HepG2 (cell line): Measurements from ENCODE around the gene ARFGEF3. TPM values are rescaled to one million over a fixed set of nuclear protein-coding genes. Genes with fewer than 3 reads are reported as not detected.

Experiments used
- AKAP8 ChIP-seq: sonication (generic); formaldehyde crosslinking; IDR thresholded peaks from 2 replicates; pipeline ENCODE4 v1.5.1; 2020; ENCODE audit warnings: mild to moderate bottlenecking, missing genetic modification reagents
- ATAD3A ChIP-seq: sonication (generic); formaldehyde crosslinking; IDR thresholded peaks from 2 replicates; pipeline ENCODE4 v1.4.0; 2020; ENCODE audit warnings: missing genetic modification reagents
- ATM ChIP-seq: fragments of 450-650 bp; IDR thresholded peaks from 2 replicates; pipeline ENCODE4 v1.7.1; 2017; ENCODE audit warnings: mild to moderate bottlenecking, borderline replicate concordance
- DMAP1 ChIP-seq: IDR thresholded peaks from 2 replicates; pipeline ENCODE4 v1.6.1; 2016
- DR1 ChIP-seq: sonication (generic); formaldehyde crosslinking; IDR thresholded peaks from 2 replicates; pipeline ENCODE4 v1.8.0; 2021; ENCODE audit warnings: mild to moderate bottlenecking, missing genetic modification reagents, inconsistent platforms
- HMG20A ChIP-seq: IDR thresholded peaks from 2 replicates; pipeline ENCODE4 v1.6.1; 2016; ENCODE audit warnings: borderline replicate concordance
- HNRNPK ChIP-seq: fragments of 200-400 bp; formaldehyde crosslinking; IDR thresholded peaks from 2 replicates; pipeline ENCODE4 v1.6.1; 2018; ENCODE audit warnings: low read length, low read depth, moderate library complexity, mild to moderate bottlenecking; ENCODE audit not compliant: poor library complexity, severe bottlenecking
- KLF13 ChIP-seq: sonication (generic); formaldehyde crosslinking; IDR thresholded peaks from 2 replicates; pipeline ENCODE4 v1.4.0; 2020; ENCODE audit warnings: mild to moderate bottlenecking, missing genetic modification reagents
- KMT2B ChIP-seq: IDR thresholded peaks from 2 replicates; pipeline ENCODE4 v1.6.1; 2016; ENCODE audit warnings: missing genetic modification reagents, missing compliant biosample characterization
- MED8 ChIP-seq: sonication (generic); formaldehyde crosslinking; IDR thresholded peaks from 2 replicates; pipeline ENCODE4 v1.8.1; 2023; ENCODE audit warnings: mild to moderate bottlenecking, missing genetic modification reagents; ENCODE audit not compliant: insufficient replicate concordance
- MYC ChIP-seq: sonication (generic); formaldehyde crosslinking; IDR thresholded peaks from 2 replicates; pipeline ENCODE4 v1.9.0; 2021; ENCODE audit warnings: missing genetic modification reagents, borderline replicate concordance
- NR1H2 ChIP-seq: sonication (generic); formaldehyde crosslinking; IDR thresholded peaks from 2 replicates; pipeline ENCODE4 v1.8.1; 2022; ENCODE audit warnings: low read depth, missing genetic modification reagents, borderline replicate concordance
- PITX1 ChIP-seq: sonication (generic); formaldehyde crosslinking; IDR thresholded peaks from 2 replicates; pipeline ENCODE4 v1.5.1; 2020; ENCODE audit warnings: mild to moderate bottlenecking, missing genetic modification reagents
- POLR2A ChIP-seq, 2 experiments: IDR thresholded peaks; 2 replicates each; pipeline ENCODE4 v1.6.1; 2011; ENCODE audit warnings: low read depth in 2 of 2, low read length in 2 of 2, mild to moderate bottlenecking in 1 of 2, moderate library complexity in 1 of 2; ENCODE audit not compliant: insufficient read depth in 1 of 2
- SETDB1 ChIP-seq: sonication (generic); formaldehyde crosslinking; IDR thresholded peaks from 2 replicates; pipeline ENCODE4 v1.5.1; 2020; ENCODE audit warnings: missing genetic modification reagents, mild to moderate bottlenecking, borderline replicate concordance
- SP2 ChIP-seq: sonication (generic); formaldehyde crosslinking; IDR thresholded peaks from 2 replicates; pipeline ENCODE4 v1.5.1; 2020; ENCODE audit warnings: mild to moderate bottlenecking, missing genetic modification reagents
- TEAD3 ChIP-seq: optimal IDR thresholded peaks from 2 replicates; pipeline ENCODE3; 2016; ENCODE audit warnings: borderline replicate concordance
- TP53 ChIP-seq: sonication (generic); formaldehyde crosslinking; conservative IDR thresholded peaks from 2 replicates; pipeline ENCODE4 v1.4.0; 2020; ENCODE audit warnings: missing genetic modification reagents
- ZFP82 ChIP-seq: sonication (generic); formaldehyde crosslinking; IDR thresholded peaks from 2 replicates; pipeline ENCODE4 v1.5.1; 2020; ENCODE audit warnings: mild to moderate bottlenecking, missing genetic modification reagents, borderline replicate concordance
- ZIK1 ChIP-seq: sonication (generic); formaldehyde crosslinking; IDR thresholded peaks from 2 replicates; pipeline ENCODE4 v1.5.0; 2020; ENCODE audit warnings: mild to moderate bottlenecking, low read depth, missing genetic modification reagents, borderline replicate concordance
- ZKSCAN8 ChIP-seq: IDR thresholded peaks from 2 replicates; pipeline ENCODE4 v1.6.1; 2016; ENCODE audit warnings: borderline replicate concordance, missing genetic modification reagents, missing compliant biosample characterization
- ZNF282 ChIP-seq: fragments of 450-650 bp; IDR thresholded peaks from 2 replicates; pipeline ENCODE4 v1.6.1; 2018; ENCODE audit not compliant: partially characterized antibody
- ZNF3 ChIP-seq: IDR thresholded peaks from 2 replicates; pipeline ENCODE4 v1.7.0; 2017; ENCODE audit warnings: inconsistent platforms
- ZNF34 ChIP-seq: sonication (generic); formaldehyde crosslinking; IDR thresholded peaks from 2 replicates; pipeline ENCODE4 v1.4.0; 2020; ENCODE audit warnings: mild to moderate bottlenecking, missing genetic modification reagents, borderline replicate concordance
- ZNF547 ChIP-seq: sonication (generic); formaldehyde crosslinking; IDR thresholded peaks from 2 replicates; pipeline ENCODE4 v1.5.1; 2020; ENCODE audit warnings: mild to moderate bottlenecking, missing genetic modification reagents
- ZNF563 ChIP-seq: sonication (generic); formaldehyde crosslinking; IDR thresholded peaks from 2 replicates; pipeline ENCODE4 v1.8.0; 2022; ENCODE audit warnings: mild to moderate bottlenecking, moderate library complexity, missing genetic modification reagents
- ZNF644 ChIP-seq: IDR thresholded peaks from 2 replicates; pipeline ENCODE4 v1.6.1; 2016; ENCODE audit warnings: low read depth
- ZNF782 ChIP-seq: sonication (generic); formaldehyde crosslinking; IDR thresholded peaks from 2 replicates; pipeline ENCODE4 v1.4.0; 2020; ENCODE audit warnings: missing genetic modification reagents, mild to moderate bottlenecking, borderline replicate concordance
- polyA plus RNA-seq, 8 experiments: library from polyadenylated mRNA; depleted of rRNA in 3 of 8; stranded (reverse) in 7 of 8; unstranded in 1 of 8; fragments of >200 nt; fragmentation: Illumina TruSeq in 4 of 8; extraction: Trizol in 4 of 8; gene quantifications; 2 replicates each; pipeline versions ENCODE4 v1.2.1 to v1.2.3, GENCODE V29; 2011 to 2016; ENCODE audit warnings: low read depth in 4 of 8, missing spikeins in 1 of 8, mixed read lengths in 1 of 8; ENCODE audit not compliant: insufficient read depth in 1 of 8
- total RNA-seq, 5 experiments: library from RNA; depleted of rRNA; stranded (reverse); fragments of >200 nt; fragmentation: Illumina TruSeq; extraction: Trizol; gene quantifications; 2 replicates each; pipeline ENCODE4 v1.2.3, GENCODE V29; 2016; ENCODE audit warnings: low read depth in 1 of 5
- TF ChIP-seq, protein P1 (sequence below): sonication (generic); formaldehyde crosslinking; IDR thresholded peaks from 2 replicates; pipeline ENCODE4 v1.5.0; 2020; ENCODE audit warnings: mild to moderate bottlenecking, missing genetic modification reagents
- TF ChIP-seq, protein P2 (sequence below): sonication (generic); formaldehyde crosslinking; IDR thresholded peaks from 2 replicates; pipeline ENCODE4 v1.4.0; 2020; ENCODE audit warnings: mild to moderate bottlenecking, missing genetic modification reagents
- TF ChIP-seq, protein P3 (sequence below): sonication (generic); formaldehyde crosslinking; IDR thresholded peaks from 2 replicates; pipeline ENCODE4 v1.9.0; 2022; ENCODE audit warnings: low read depth, missing genetic modification reagents

Gene ARFGEF3
- total and polyA plus RNA-seq, 2 of the 13 experiments (the other 11 are each of a cell fraction or from before 2014, with no cell fraction given) = 0.60 to 2.6 TPM

DNA sequence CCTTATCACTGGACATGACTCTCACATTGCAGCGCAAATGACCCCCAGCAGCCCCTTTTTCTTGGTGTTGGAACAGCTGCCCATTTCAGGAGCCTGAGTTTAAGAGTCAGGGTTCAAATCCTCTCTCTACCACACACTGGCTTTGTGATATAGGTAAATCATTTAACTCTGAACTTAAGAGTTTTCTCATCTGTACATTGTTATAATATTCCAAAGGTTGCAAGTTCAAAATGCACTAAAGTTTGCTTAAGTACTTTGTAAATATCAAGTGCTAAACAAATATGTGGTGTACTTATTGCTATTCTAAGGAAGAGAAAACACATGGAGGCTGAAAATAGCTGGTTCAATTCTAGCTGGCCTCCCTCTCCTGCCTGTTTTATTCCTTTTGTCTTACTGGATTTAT lies 95.9 kb downstream of the ARFGEF3 start (continued):
- no peak for TF ChIP-seq ZNF547
- no peak for TF ChIP-seq KMT2B (CRISPR knock-in tag)
- no peak for TF ChIP-seq ATM
- no peak for TF ChIP-seq ZNF563
- TF ChIP-seq, protein P1, sequence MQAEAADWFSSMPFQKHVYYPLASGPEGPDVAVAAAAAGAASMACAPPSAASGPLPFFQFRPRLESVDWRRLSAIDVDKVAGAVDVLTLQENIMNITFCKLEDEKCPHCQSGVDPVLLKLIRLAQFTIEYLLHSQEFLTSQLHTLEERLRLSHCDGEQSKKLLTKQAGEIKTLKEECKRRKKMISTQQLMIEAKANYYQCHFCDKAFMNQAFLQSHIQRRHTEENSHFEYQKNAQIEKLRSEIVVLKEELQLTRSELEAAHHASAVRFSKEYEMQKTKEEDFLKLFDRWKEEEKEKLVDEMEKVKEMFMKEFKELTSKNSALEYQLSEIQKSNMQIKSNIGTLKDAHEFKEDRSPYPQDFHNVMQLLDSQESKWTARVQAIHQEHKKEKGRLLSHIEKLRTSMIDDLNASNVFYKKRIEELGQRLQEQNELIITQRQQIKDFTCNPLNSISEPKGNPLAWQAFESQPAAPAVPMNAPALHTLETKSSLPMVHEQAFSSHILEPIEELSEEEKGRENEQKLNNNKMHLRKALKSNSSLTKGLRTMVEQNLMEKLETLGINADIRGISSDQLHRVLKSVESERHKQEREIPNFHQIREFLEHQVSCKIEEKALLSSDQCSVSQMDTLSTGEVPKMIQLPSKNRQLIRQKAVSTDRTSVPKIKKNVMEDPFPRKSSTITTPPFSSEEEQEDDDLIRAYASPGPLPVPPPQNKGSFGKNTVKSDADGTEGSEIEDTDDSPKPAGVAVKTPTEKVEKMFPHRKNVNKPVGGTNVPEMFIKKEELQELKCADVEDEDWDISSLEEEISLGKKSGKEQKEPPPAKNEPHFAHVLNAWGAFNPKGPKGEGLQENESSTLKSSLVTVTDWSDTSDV (CRISPR knock-in tag) = no peak
- TF ChIP-seq DMAP1 (CRISPR knock-in tag) = no peak
- TF ChIP-seq ZNF782 (CRISPR knock-in tag) = no peak
- TF ChIP-seq NR1H2 = no peak
- TF ChIP-seq SP2 = no peak
- no peak for TF ChIP-seq TEAD3 (CRISPR knock-in tag)
- TF ChIP-seq SETDB1 = no peak
- TF ChIP-seq KLF13 = no peak
- no peak for TF ChIP-seq ZNF282
- no peak for TF ChIP-seq ZIK1 (CRISPR knock-in tag)
- TF ChIP-seq ZKSCAN8 (CRISPR knock-in tag) = peak; percentile 69; the same call in 1 of the 2 replicates
- no peak for TF ChIP-seq ZFP82 (CRISPR knock-in tag)
- TF ChIP-seq PITX1 (CRISPR knock-in tag) = peak; percentile 54
- TF ChIP-seq MED8 (CRISPR knock-in tag) = no peak
- TF ChIP-seq POLR2A (IDR thresholded peaks at IDR 0.05; ENCODE audit: insufficient read depth in 1 of 2, low read depth in 2 of 2, low read length in 2 of 2) = no peak
- no peak for TF ChIP-seq TP53 (CRISPR knock-in tag)
- TF ChIP-seq ZNF3 (CRISPR knock-in tag) = no peak
- no peak for TF ChIP-seq HNRNPK
- TF ChIP-seq ZNF34 = no peak
- TF ChIP-seq ATAD3A (CRISPR knock-in tag) = no peak
- TF ChIP-seq AKAP8 (CRISPR knock-in tag) = no peak
- no peak for TF ChIP-seq ZNF644 (CRISPR knock-in tag)
- TF ChIP-seq MYC (CRISPR knock-in tag) = no peak
- TF ChIP-seq, protein P2, sequence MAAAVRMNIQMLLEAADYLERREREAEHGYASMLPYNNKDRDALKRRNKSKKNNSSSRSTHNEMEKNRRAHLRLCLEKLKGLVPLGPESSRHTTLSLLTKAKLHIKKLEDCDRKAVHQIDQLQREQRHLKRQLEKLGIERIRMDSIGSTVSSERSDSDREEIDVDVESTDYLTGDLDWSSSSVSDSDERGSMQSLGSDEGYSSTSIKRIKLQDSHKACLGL (CRISPR knock-in tag) = no peak
- TF ChIP-seq DR1 (CRISPR knock-in tag) = no peak
- TF ChIP-seq, protein P3, sequence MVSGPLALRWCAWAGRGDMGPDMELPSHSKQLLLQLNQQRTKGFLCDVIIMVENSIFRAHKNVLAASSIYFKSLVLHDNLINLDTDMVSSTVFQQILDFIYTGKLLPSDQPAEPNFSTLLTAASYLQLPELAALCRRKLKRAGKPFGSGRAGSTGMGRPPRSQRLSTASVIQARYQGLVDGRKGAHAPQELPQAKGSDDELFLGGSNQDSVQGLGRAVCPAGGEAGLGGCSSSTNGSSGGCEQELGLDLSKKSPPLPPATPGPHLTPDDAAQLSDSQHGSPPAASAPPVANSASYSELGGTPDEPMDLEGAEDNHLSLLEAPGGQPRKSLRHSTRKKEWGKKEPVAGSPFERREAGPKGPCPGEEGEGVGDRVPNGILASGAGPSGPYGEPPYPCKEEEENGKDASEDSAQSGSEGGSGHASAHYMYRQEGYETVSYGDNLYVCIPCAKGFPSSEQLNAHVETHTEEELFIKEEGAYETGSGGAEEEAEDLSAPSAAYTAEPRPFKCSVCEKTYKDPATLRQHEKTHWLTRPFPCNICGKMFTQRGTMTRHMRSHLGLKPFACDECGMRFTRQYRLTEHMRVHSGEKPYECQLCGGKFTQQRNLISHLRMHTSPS (CRISPR knock-in tag) = no peak
- TF ChIP-seq HMG20A (CRISPR knock-in tag) = peak; percentile 72; the same call in 1 of the 2 replicates
